Limb (tissue), 2 donors: Measurements from ENCODE around the gene ANXA6.

ENCODE experiments used
- DNase-seq, 2 donors: peaks; one replicate each; pipeline ENCODE4 v3.0.0-alpha.2; 2016; ENCODE audit errors: extremely low spot score in 2 of 2

The ANXA6 gene

GRCh38 chr5:151065609-151066008 lies 92.0 kb downstream of the ANXA6 start:
- no peak for DNase-seq

DNA sequence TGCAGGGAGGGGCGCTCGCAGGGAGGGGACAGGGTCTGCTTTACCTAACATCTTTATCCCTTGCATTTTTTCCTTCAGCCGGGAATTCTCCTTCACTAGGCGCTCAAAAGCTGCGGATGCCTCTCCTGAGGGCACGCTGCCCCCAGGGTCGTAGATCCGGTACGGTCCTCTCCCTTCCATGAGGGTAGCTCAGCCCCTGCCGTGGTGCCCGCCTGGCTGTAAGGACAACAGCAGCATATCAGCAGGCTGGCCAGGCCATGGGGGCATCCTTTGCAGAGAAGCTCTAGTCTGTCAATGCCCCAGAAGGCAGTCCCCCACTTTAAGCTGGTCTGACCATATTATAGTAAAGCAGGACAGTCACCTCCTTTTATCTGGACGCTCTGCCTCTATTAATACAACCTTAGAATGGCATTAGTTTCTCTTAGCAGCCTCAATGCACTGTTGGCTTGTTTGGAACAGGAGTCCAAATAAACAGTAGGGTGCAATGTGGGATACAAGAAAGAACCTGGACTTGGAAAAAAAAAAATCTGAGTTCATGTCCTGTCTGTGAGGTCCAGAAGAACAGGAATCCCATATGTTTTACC lies 92.6 kb downstream of the ANXA6 start:
- no peak for DNase-seq

DNA sequence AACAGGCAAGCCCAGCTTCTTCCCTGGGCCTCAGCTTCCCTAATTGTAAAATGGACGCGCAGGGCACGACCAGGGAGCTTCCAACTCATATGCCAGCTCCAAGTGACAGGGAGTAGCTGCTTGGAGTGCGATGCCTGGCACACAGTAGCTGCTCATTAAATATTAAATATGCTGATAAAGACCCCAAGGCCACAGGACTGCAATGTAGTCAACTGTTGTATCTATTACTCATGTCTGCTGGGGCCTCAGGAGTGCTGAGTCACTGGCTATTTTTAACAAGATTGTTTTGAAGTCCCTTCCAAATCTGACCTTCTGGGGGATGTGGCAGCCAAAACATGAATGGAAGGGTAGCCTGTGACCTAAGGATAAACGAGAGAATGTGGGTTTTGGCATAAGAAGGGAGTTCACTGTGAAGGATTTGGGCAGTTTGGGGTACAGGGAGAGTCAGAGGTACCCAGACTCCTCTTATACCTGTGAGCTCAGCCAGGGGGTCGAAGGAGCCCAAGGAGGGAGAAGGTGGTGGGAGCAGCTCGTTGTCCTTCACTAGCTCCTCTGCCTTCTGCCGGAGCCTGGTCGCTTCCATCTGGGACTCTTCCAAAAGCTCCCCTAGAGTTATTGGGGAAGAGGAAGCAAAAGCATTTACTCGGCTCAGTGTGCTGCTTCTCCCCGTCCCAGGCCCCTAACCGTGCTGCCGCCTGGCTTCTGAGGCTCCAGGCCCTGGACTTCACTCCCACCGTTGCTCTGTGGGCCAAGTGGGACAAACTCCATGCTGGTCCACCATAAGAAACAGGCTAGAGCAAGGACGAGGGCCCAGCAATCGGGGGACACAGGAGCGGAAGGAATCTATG lies 94.2 kb downstream of the ANXA6 start:
- DNase-seq = no peak

DNA sequence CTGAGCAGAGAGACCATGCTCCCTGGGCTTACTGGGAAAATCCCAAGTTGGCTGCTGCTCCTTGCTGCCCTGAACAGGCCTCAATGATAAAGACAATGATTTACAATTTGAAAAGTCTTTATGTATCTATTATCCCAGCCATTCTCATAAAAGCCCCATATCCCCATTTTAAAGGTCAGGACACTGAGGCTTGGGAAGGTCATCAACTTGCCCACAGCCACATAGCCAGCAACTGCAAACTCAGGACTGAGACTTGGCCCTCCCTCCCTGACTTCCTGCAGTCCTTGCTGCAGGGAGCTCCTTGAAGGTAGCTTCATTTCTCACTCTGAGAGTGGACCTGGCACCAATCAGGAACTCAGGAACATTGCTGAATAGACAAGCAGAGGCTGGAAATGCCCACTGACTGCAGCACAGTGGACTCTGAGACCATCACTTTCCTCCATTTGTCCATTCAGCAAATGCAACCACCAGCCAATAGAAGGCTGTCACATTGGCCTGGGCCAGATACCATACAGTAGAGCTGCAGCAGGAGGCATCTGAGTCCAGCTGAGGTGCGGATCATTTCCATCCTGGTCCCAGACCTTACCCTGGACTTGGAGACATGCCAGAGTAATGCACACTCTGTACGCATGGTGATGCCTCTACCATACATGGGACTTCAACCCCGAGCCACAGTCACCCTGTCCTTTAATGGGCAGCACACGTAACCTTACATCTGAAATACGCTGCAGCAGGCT lies 95.0 kb downstream of the ANXA6 start:
- DNase-seq = no peak

DNA sequence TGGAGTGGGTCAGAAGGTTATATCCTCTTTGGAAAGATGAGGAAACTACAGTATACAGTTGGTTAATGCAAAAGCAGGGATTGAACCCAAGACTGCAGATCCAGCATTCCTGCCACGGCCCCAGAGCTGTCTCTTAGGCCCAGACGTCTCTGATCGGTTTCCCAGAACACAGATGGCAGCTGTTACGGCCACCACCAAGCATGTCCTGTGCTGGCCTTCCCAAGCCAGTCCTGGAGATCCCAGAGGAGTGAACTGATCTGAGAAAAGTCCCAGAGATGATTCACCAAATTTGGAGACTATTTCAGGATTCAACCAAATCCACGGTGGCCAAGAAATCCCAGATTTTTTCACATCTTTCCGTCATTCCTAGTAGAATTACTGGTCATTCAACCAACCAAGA lies 96.8 kb downstream of the ANXA6 start:
- DNase-seq = no peak

DNA sequence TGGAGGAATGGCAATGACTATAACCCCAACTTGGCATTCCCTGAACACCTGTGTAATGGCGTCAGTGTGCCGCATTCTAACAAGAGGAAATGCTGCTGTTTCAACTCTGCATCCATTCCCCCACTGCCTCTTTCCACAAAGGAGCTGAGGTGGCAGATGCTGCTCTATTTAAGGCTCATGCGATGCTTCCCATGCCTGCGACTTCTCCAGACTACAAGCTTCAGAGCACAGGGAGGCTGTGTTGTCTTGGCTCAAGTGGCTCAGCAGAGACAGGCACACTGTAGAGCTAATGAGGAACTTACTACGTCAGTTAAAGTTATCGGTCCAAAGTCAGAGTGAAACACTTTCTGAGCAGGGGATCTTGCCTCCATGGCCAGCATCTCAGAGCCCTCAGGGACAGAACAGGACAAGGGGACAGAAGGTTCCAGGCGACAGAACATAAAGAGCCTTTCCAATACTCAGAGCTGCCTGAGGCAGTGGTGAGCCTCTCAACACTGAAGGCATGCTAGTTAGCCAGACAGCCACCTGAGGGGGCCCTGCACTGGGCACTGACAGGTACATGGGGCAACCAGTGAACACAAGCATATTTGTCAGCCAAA lies 98.6 kb downstream of the ANXA6 start:
- DNase-seq = no peak

DNA sequence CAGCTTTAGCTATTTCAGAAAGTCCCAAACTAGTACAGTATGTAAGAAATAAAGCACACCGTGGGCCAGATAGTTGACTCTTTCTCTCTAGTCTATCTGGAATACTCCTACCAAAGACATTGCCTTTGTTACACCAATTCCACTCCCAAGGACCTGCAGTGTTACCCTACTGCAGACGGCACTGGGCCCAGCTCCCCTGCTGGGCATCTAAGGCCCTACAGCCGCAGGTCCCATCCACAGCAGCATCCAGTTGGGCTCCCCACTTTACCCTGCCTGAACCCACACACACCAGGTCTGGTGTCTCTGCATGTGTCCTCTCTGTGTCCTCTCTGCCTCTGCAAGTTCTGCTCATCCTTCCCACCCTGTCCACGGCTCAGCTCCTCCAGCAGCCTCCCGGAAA lies 99.3 kb downstream of the ANXA6 start:
- no peak for DNase-seq

DNA sequence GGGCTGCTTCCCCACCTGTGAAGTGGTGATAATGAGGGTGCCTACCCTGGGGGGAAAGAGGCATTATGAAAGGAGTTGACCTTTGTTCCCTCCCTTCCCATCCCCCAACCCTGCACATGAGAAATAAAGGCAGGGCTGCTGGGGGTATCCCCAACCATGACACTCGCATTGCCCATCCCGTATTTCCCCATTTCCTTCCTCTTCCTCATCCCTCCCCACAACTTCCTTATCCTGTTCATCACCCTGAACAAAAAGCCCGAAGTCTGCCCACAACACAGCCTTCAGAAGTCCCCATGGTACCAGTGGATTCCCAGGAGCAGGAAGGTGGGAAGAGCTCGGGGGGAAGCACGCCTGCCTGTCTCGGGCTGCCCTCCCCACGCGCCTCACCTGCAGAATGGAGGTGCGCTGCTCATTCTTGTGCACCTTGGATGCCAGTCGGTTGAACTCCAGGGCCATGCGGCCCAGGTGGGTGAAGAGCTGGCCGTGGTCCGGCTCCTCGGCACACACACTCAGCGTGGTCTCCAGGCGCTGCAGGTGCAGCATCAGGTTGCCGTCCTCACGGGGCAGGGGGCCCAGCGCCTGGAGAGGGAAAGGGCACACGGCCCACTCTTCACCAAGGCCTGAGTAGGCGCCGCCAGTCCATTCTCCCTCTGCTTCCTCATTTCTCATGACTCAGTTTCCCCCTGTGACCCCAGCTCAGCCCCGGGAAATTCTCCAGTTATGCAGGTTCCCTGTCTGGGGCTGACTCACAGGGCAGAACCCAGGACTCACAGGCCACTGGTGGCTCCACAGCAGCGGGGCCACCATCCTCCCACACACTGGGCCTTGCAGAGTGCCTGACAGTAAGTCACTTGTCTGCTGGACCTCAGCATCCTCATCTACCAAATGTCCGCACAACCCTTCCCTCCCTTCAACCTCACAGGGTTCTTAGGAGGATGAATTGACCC lies 100.9 kb downstream of the ANXA6 start:
- no peak for DNase-seq

- no peak for DNase-seq
Measured at GRCh38 chr5:151055336-151055735, 102.2 kb downstream of the ANXA6 start.

DNA sequence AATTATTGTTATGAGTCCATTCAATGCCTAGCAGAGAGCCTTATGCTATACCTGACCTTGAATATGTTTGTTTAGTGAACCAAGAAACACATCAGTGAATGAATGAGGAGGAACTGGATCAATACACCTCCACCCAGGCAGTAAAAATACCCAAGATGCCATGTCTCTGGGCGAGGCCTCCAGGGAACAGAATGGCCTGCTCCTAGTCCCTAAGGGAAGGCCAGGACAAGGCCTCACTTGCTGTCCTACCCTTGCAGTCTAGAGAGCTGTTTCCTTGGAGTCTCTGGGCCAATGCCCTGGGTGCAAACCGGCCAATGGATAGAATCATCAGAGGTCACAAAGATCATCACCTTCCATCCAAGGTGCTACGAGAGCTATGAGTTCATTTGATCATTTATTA lies 102.9 kb downstream of the ANXA6 start:
- DNase-seq = no peak

DNA sequence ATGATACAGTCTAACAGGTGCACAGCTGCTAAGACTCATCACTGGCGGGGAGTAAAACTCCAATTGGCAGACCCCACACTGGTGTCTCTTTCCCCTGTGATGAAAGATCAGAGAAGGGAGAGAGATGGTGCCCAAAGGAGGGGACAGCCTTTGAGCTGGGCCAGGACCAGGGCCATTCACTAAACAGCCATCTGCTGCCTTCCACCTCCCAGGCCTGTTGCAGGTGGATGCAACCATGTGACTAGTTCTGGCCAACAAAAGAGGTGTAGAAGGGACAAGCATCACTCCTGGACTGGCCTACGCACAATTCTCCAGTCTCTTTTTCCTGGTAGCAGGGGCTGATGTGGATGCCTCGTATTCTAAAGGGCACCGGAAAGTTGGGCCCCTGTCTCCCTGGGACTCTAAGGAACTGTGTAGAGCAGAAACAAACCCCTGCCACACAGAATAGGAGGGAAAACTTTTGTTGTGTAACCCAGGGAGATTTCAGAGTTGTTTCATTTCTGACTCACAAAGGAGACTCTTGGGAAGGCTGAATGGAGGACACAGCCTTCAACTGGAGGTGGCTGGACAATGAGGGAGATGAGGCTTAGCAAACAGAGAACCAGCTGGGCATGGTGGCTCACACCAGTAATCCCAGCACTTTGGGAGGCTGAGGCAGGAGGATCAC lies 103.7 kb downstream of the ANXA6 start:
- no peak for DNase-seq

DNA sequence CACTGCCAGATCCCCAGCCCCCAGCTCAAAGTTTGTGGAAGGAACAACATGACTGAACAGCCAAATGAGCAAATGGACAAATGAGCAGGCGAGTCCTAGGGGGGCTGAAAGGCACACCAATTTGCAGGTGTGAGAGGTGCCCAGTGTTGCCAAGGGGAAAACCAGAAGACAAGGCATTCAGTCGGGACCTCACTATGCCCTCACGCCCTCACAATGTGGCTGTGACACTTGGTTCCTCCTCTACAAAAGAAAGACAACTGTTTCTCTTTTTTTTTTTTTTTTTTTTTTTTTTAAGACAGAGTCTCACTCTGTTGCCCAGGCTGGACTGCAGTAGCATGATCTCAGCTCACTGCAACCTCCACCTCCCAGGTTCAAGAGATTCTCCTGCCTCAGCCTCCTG lies 104.7 kb downstream of the ANXA6 start:
- no peak for DNase-seq

GRCh38 chr5:151051931-151052608 lies 105.5 kb downstream of the ANXA6 start:
- no peak for DNase-seq

DNA sequence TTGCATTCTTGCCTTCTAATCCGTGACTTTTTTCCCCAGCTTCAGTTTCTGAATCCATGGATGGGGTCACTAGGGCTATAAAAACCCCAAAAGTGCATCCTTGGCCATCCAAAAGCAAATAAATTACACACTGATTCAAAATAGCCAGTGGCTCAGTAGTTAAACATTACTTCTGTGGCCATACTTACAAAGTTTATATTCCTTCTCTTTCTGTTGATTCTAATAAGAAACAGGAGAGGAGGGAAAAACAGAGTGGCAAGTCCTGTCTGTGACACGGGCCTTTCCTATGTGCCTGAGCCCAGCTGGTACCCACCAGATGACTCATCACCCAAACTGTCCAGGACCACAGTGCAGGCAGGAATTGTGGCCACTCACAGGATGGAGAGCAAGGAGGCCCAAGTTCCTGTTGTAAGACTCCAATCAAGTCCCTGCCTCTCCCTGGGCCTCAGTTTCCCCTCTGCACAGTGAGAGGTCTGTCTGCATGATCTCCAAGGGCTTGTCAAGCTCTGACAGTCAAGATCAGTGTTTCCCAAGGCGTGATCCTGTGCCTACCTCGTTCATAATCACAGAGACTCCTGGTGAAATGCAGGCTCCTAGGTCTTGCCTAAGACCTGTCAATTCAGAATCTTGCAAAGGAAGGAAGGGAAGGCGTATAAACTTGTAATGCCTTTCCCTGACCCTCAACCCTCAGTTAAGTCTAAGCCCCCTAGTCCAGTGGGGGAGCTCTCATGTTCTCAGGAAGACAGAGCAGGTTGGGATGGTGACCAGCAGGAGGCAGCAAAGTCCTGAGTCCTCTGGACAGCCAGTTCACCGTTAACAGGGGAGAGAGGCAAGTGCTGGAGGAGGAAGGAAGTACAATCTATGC lies 106.3 kb downstream of the ANXA6 start:
- DNase-seq = peak; percentile 71 to 82
